Endothelial cell of umbilical vein (primary cell): ENCODE measurements around the gene INHBC. TPM values are rescaled to one million over a fixed set of nuclear protein-coding genes. Genes with fewer than 3 reads are reported as not detected.
"Not testable (repeated sequence)": the region's sequence is repeated elsewhere in the genome, so short reads cannot be mapped to it uniquely, and the experiment has no call there.

Source experiments
- BruUV-seq: library from RNA; stranded (reverse); fragments of 400-500 nt; replicated peaks from 2 replicates; lab custom pipeline; 2021; lab: Mats Ljungman, UMichigan
- CTCF ChIA-PET: fragments of 300-600, 350-600 bp; sonication (Branson Sonifier 250); formaldehyde crosslinking; loops from one replicate; lab custom pipeline; 2021; ENCODE audit warnings: antibody characterized with exemption, inconsistent platforms; lab: Charles Lee
- POLR2A ChIA-PET: fragments of 300-600, 350-600 bp; sonication (Branson Sonifier 250); formaldehyde crosslinking; loops from one replicate; lab custom pipeline; 2021; ENCODE audit warnings: antibody characterized with exemption, inconsistent platforms; lab: Charles Lee
- DNase-seq: peaks from one replicate; pipeline ENCODE4 v3.0.0-alpha.2; 2011; ENCODE audit warnings: low read depth, low spot score
- FAIRE-seq: peaks from 2 replicates; lab custom pipeline; 2011; peaks lifted over from hg19 to GRCh38; lab: Jason Lieb, UNC
- H2AFZ ChIP-seq: 2 replicates; pipeline ENCODE4 v1.6.0; 2012; ENCODE audit warnings: low read depth, low read length, control low read depth, inconsistent platforms
- H3K27ac ChIP-seq: 2 replicates; pipeline ENCODE4 v1.5.1; 2011; ENCODE audit warnings: low read depth, mild to moderate bottlenecking, control low read depth, low read length, moderate library complexity; ENCODE audit not compliant: insufficient read depth
- H3K27me3 ChIP-seq, 2 experiments: 2 replicates each; pipeline versions ENCODE4 v1.6.0 to v1.6.1; 2011; ENCODE audit warnings: low read length in 2 of 2, mixed read lengths in 1 of 2; ENCODE audit not compliant: control insufficient read depth in 2 of 2, insufficient read depth in 2 of 2
- H3K36me3 ChIP-seq, 2 experiments: 2 replicates in 1 of 2; 3 replicates in 1 of 2; pipeline ENCODE4 v1.5.1; 2011; ENCODE audit warnings: low read length in 2 of 2, mild to moderate bottlenecking in 1 of 2, moderate library complexity in 1 of 2; ENCODE audit not compliant: control insufficient read depth in 2 of 2, insufficient read depth in 2 of 2; ENCODE audit errors: extremely low read depth in 1 of 2
- H3K4me1 ChIP-seq: 3 replicates; pipeline ENCODE4 v1.5.1; 2011; ENCODE audit warnings: mild to moderate bottlenecking, low read length; ENCODE audit not compliant: control insufficient read depth, insufficient read depth; ENCODE audit errors: extremely low read depth
- H3K4me2 ChIP-seq: 2 replicates; pipeline ENCODE4 v1.6.1; 2011; ENCODE audit warnings: low read length, control low read depth, mixed read lengths; ENCODE audit not compliant: insufficient read depth
- H3K4me3 ChIP-seq, 3 experiments: fragments of 200-600 bp in 1 of 3; sonication (generic), shearing (Covaris generic) in 1 of 3; replicated peaks in 1 of 3; 2 replicates each; pipeline ENCODE4 v1.5.1; 2011 to 2016; ENCODE audit warnings: control low read depth in 3 of 3, low read length in 3 of 3, mild to moderate bottlenecking in 2 of 3, inconsistent platforms in 1 of 3, low read depth in 1 of 3, moderate library complexity in 1 of 3; ENCODE audit not compliant: insufficient read depth in 1 of 3
- H3K79me2 ChIP-seq: 2 replicates; pipeline ENCODE4 v1.6.0; 2012; ENCODE audit warnings: low read length, inconsistent platforms; ENCODE audit not compliant: control insufficient read depth, insufficient read depth
- H3K9ac ChIP-seq: replicated peaks from 2 replicates; pipeline ENCODE3; 2011; ENCODE audit warnings: low read length, control low read depth; ENCODE audit not compliant: insufficient read depth; ENCODE audit errors: extremely low read depth
- H3K9me1 ChIP-seq: replicated peaks from 3 replicates; pipeline ENCODE4 v1.6.0; 2011; ENCODE audit warnings: mild to moderate bottlenecking, low read length; ENCODE audit not compliant: control insufficient read depth, insufficient read depth; ENCODE audit errors: extremely low read depth
- H3K9me3 ChIP-seq: replicated peaks from 2 replicates; pipeline ENCODE4 v1.5.1; 2012; ENCODE audit warnings: low read length, inconsistent platforms; ENCODE audit not compliant: control insufficient read depth, insufficient read depth
- H4K20me1 ChIP-seq: replicated peaks from 2 replicates; pipeline ENCODE3; 2011; ENCODE audit warnings: mild to moderate bottlenecking, low read length; ENCODE audit not compliant: control insufficient read depth, insufficient read depth; ENCODE audit errors: extremely low read depth
- EZH2 ChIP-seq: IDR thresholded peaks from 2 replicates; pipeline ENCODE4 v1.6.1; 2012; ENCODE audit warnings: borderline replicate concordance, low read depth, mild to moderate bottlenecking, moderate library complexity, low read length, inconsistent platforms; ENCODE audit not compliant: severe bottlenecking
- FOS ChIP-seq: IDR thresholded peaks from 2 replicates; pipeline ENCODE4 v1.6.1; 2011; ENCODE audit warnings: mild to moderate bottlenecking, low read length, moderate library complexity, borderline replicate concordance; ENCODE audit not compliant: insufficient read depth
- GATA2 ChIP-seq: IDR thresholded peaks from 2 replicates; pipeline ENCODE4 v1.7.0; 2011; ENCODE audit warnings: low read depth, mild to moderate bottlenecking, moderate library complexity, mixed read lengths, low read length; ENCODE audit not compliant: insufficient read length, insufficient read depth
- JUN ChIP-seq: IDR thresholded peaks from 2 replicates; pipeline ENCODE4 v1.6.1; 2011; ENCODE audit warnings: borderline replicate concordance, low read depth; ENCODE audit not compliant: insufficient read length, insufficient read depth
- MYC ChIP-seq: IDR thresholded peaks from one replicate; pipeline ENCODE4 v1.6.1; 2011; ENCODE audit warnings: mild to moderate bottlenecking, low read depth, low read length
- POLR2A ChIP-seq: IDR thresholded peaks from 2 replicates; pipeline ENCODE4 v1.6.1; 2012; ENCODE audit warnings: low read depth, mild to moderate bottlenecking, control low read depth, low read length
- POLR2AphosphoS5 ChIP-seq: IDR thresholded peaks from 2 replicates; pipeline ENCODE4 v1.6.1; 2012; ENCODE audit warnings: low read depth, mild to moderate bottlenecking, control low read depth, low read length, moderate library complexity; ENCODE audit not compliant: insufficient read depth
- dilution Hi-C: fragments of 300-500 bp; cut with MboI; formaldehyde crosslinking; loops from one replicate; pipeline ENCODE4 v1.15.0; 2019; ENCODE audit warnings: low sequenced_read_pairs; ENCODE audit not compliant: extremely low pct_ligation_motif_present
- intact Hi-C: fragments of 100-400 bp; cut with micrococcal nuclease; formaldehyde crosslinking; loops from one replicate; pipeline ENCODE4 v1.10.0; 2022
- polyA plus RNA-seq, 4 experiments: library from polyadenylated mRNA; depleted of rRNA in 3 of 4; stranded (reverse) in 3 of 4; unstranded in 1 of 4; fragments of >200 nt; gene quantifications; 2 replicates each; pipeline versions ENCODE4 v1.2.1 to v1.2.3, GENCODE V29; 2011 to 2012; ENCODE audit warnings: missing spikeins in 1 of 4
- total RNA-seq: library from RNA; stranded (reverse); gene quantifications from 2 replicates; pipeline ENCODE4 v1.2.3, GENCODE V29; 2021
- TF ChIP-seq, protein P1 (sequence below), 2 donors: IDR thresholded peaks; 1 replicate in 1 of 2; 2 replicates in 1 of 2; pipeline ENCODE4 v1.5.1; 2011; ENCODE audit warnings: low read length in 2 of 2, mild to moderate bottlenecking in 2 of 2, moderate library complexity in 2 of 2, control low read depth in 1 of 2, inconsistent platforms in 1 of 2, low read depth in 1 of 2; ENCODE audit not compliant: insufficient read depth in 1 of 2; ENCODE audit errors: extremely low read depth in 1 of 2
- TF ChIP-seq, protein P2 (sequence below): IDR thresholded peaks from 2 replicates; pipeline ENCODE4 v1.6.1; 2011; ENCODE audit not compliant: insufficient read depth, insufficient read length

INHBC gene
- total and polyA plus RNA-seq, 2 donors (not counting 3 experiments of a cell fraction or from before 2014, with no cell fraction given) = not detected

DNA sequence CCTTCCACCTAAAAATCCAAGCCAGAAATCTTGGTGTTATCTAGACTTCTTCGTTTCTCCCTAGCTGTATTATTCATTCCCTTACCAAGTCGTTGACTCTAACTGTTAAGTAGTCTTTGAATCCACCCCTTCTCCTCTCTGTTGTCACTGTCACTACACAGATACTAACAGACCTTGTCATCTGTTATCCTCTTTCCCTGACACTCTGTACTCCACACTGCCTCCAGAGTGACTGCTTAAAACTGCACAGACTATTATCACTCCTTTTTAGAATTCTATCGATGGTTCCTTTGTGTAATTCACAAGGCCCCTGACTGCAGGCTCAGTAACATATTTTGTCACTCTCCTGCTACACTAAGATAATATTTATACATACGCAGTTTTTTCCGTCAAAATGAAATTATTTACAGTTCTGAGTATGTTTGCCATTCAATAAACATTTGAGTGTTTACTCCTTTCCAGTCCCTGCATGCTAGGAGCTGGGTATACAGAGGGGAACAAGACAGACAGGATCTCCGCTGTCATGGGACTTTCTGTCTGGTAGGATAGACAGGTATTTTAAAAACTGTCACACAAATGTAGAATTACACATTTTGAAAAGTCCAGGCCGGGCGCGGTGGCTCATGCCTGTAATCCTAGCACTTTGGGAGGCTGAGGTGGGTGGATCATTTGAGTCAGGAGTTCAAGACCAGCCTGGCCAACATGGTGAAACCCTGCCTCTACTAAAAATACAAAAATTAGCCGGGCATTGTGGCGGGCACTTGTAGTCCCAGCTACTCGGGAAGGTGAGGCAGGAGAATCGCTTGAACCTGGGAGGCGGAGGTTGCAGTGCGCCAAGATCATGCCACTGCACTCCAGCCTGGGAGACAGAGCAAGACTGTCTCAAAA, 57.1 kb downstream of the INHBC start:
- Histone ChIP-seq H2AFZ (no peak overlapping the region), H3K36me3 (peaks cover 13 to 18% of the 10 kb centered on the region in 2 experiments), H3K79me2 (peaks cover 23% of the 10 kb centered on the region), H3K4me3 (no peak overlapping the region), H3K9me3 (no peaks in the 10 kb centered on the region), H3K4me1 (peaks cover 9% of the 10 kb centered on the region), H4K20me1 (no peaks in the 10 kb centered on the region), H3K4me2 (no peak overlapping the region), H3K27ac (no peak overlapping the region), H3K9me1 (no peaks in the 10 kb centered on the region), H3K9ac (no peak overlapping the region), H3K27me3 (no peaks in the 10 kb centered on the region)
- TF ChIP-seq MYC (no peak), EZH2 (no peak), GATA2 (no peak), POLR2AphosphoS5 (no peak), JUN (no peak), POLR2A (no peak), FOS (no peak)
- TF ChIP-seq, protein P1, sequence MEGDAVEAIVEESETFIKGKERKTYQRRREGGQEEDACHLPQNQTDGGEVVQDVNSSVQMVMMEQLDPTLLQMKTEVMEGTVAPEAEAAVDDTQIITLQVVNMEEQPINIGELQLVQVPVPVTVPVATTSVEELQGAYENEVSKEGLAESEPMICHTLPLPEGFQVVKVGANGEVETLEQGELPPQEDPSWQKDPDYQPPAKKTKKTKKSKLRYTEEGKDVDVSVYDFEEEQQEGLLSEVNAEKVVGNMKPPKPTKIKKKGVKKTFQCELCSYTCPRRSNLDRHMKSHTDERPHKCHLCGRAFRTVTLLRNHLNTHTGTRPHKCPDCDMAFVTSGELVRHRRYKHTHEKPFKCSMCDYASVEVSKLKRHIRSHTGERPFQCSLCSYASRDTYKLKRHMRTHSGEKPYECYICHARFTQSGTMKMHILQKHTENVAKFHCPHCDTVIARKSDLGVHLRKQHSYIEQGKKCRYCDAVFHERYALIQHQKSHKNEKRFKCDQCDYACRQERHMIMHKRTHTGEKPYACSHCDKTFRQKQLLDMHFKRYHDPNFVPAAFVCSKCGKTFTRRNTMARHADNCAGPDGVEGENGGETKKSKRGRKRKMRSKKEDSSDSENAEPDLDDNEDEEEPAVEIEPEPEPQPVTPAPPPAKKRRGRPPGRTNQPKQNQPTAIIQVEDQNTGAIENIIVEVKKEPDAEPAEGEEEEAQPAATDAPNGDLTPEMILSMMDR (IDR thresholded peaks at IDR 0.05; ENCODE audit: extremely low read depth in 1 of 2, insufficient read depth in 1 of 2, low read depth in 1 of 2, low read length in 2 of 2) = no peak
- TF ChIP-seq, protein P2, sequence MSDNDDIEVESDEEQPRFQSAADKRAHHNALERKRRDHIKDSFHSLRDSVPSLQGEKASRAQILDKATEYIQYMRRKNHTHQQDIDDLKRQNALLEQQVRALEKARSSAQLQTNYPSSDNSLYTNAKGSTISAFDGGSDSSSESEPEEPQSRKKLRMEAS = no peak
- intact Hi-C loops (no loop called here), dilution Hi-C loops (no loop called here)
- no TSS peak for BruUV-seq
- FAIRE-seq = no peak
- DNase-seq = no peak
- ChIA-PET POLR2A (no interaction called here), CTCF (no interaction called here)

GRCh38 chr12:57495051-57495701, 60.6 kb downstream of the INHBC start:
- H3K4me3 ChIP-seq, H3K9ac ChIP-seq, intact Hi-C loops, H3K27me3 ChIP-seq, H3K79me2 ChIP-seq, FAIRE-seq, BruUV-seq, H3K4me1 ChIP-seq, H3K9me1 ChIP-seq, DNase-seq, H3K4me2 ChIP-seq, CTCF ChIA-PET, H3K27ac ChIP-seq, H2AFZ ChIP-seq, H3K9me3 ChIP-seq, dilution Hi-C loops, H4K20me1 ChIP-seq, POLR2A ChIA-PET: not testable (repeated sequence)
- H3K36me3 ChIP-seq = peaks cover 25 to 26% of the 10 kb centered on the region in 2 experiments
